HepG2 (cell line): ENCODE measurements around the gene HAUS2. TPM values are rescaled to one million over a fixed set of nuclear protein-coding genes. Genes with fewer than 3 reads are reported as not detected.
A peak's percentile ranks its signal among the peaks of the same experiment; 100 is the strongest.

Experiments used
- ATF5 ChIP-seq: sonication (generic); formaldehyde crosslinking; IDR thresholded peaks from 2 replicates; pipeline ENCODE4 v1.4.0; 2020; ENCODE audit warnings: mild to moderate bottlenecking, low read depth, missing genetic modification reagents
- ATF7 ChIP-seq, 2 experiments: fragments of 450-650 bp in 1 of 2; sonication (generic) in 1 of 2; formaldehyde crosslinking in 1 of 2; IDR thresholded peaks; 2 replicates each; pipeline versions ENCODE4 v1.4.0 to v1.6.1; 2016 to 2020; ENCODE audit warnings: antibody characterized with exemption in 1 of 2, mild to moderate bottlenecking in 1 of 2, missing genetic modification reagents in 1 of 2
- CREM ChIP-seq, 2 experiments: sonication (generic) in 1 of 2; formaldehyde crosslinking in 1 of 2; IDR thresholded peaks; 2 replicates each; pipeline versions ENCODE4 v1.4.0 to v1.6.1; 2016 to 2020; ENCODE audit warnings: antibody characterized with exemption in 1 of 2, mild to moderate bottlenecking in 1 of 2, missing genetic modification reagents in 1 of 2
- EED ChIP-seq: sonication (generic); formaldehyde crosslinking; IDR thresholded peaks from 2 replicates; pipeline ENCODE4 v1.5.0; 2020; ENCODE audit warnings: mild to moderate bottlenecking, missing genetic modification reagents
- FOXP1 ChIP-seq, 2 experiments: fragments of 450-650 bp in 1 of 2; IDR thresholded peaks; 2 replicates each; pipeline ENCODE4 v1.6.1; 2017 to 2018; ENCODE audit warnings: antibody characterized with exemption in 1 of 2
- MTERF4 ChIP-seq: sonication (generic); formaldehyde crosslinking; IDR thresholded peaks from 2 replicates; pipeline ENCODE4 v1.8.0; 2023; ENCODE audit warnings: mild to moderate bottlenecking, missing genetic modification reagents
- NR2F1 ChIP-seq, 2 experiments: fragments of 450-650 bp in 1 of 2; formaldehyde crosslinking in 1 of 2; IDR thresholded peaks; 2 replicates each; pipeline versions ENCODE4 v1.5.0 to v1.6.1; 2016 to 2020; ENCODE audit warnings: mild to moderate bottlenecking in 1 of 2, missing compliant biosample characterization in 1 of 2, missing genetic modification reagents in 1 of 2, moderate library complexity in 1 of 2
- NR2F6 ChIP-seq, 2 experiments: IDR thresholded peaks; 2 replicates each; pipeline ENCODE4 v1.6.1; 2016; ENCODE audit warnings: antibody characterized with exemption in 1 of 2, mild to moderate bottlenecking in 1 of 2
- PAX8 ChIP-seq: sonication (generic); formaldehyde crosslinking; IDR thresholded peaks from 2 replicates; pipeline ENCODE4 v1.8.0; 2022; ENCODE audit warnings: mild to moderate bottlenecking, missing genetic modification reagents, borderline replicate concordance
- RAD51 ChIP-seq: fragments of 450-650 bp; IDR thresholded peaks from 2 replicates; pipeline ENCODE4 v1.6.1; 2016; ENCODE audit warnings: borderline replicate concordance
- SETDB1 ChIP-seq: sonication (generic); formaldehyde crosslinking; IDR thresholded peaks from 2 replicates; pipeline ENCODE4 v1.5.1; 2020; ENCODE audit warnings: missing genetic modification reagents, mild to moderate bottlenecking, borderline replicate concordance
- SIX1 ChIP-seq: sonication (generic); formaldehyde crosslinking; IDR thresholded peaks from 2 replicates; pipeline ENCODE4 v1.4.0; 2020; ENCODE audit warnings: missing genetic modification reagents, borderline replicate concordance
- SP2 ChIP-seq: sonication (generic); formaldehyde crosslinking; IDR thresholded peaks from 2 replicates; pipeline ENCODE4 v1.5.1; 2020; ENCODE audit warnings: mild to moderate bottlenecking, missing genetic modification reagents
- TBX2 ChIP-seq: sonication (generic); formaldehyde crosslinking; IDR thresholded peaks from 2 replicates; pipeline ENCODE4 v1.5.0; 2020; ENCODE audit warnings: missing genetic modification reagents, mild to moderate bottlenecking, borderline replicate concordance
- TEAD3 ChIP-seq: optimal IDR thresholded peaks from 2 replicates; pipeline ENCODE3; 2016; ENCODE audit warnings: borderline replicate concordance
- THRA ChIP-seq: sonication (generic); formaldehyde crosslinking; IDR thresholded peaks from 2 replicates; pipeline ENCODE4 v1.4.0; 2020; ENCODE audit warnings: missing genetic modification reagents, borderline replicate concordance
- ZNF224 ChIP-seq: sonication (generic); formaldehyde crosslinking; IDR thresholded peaks from 2 replicates; pipeline ENCODE4 v1.5.0; 2020; ENCODE audit warnings: mild to moderate bottlenecking, missing genetic modification reagents
- ZNF232 ChIP-seq: sonication (generic); formaldehyde crosslinking; IDR thresholded peaks from 2 replicates; pipeline ENCODE4 v1.4.0; 2020; ENCODE audit warnings: missing genetic modification reagents, borderline replicate concordance
- ZNF317 ChIP-seq: sonication (generic); formaldehyde crosslinking; IDR thresholded peaks from 2 replicates; pipeline ENCODE4 v1.5.0; 2020; ENCODE audit warnings: mild to moderate bottlenecking, missing genetic modification reagents
- ZNF383 ChIP-seq: sonication (generic); formaldehyde crosslinking; IDR thresholded peaks from 2 replicates; pipeline ENCODE4 v1.4.0; 2020; ENCODE audit warnings: missing genetic modification reagents, mild to moderate bottlenecking, borderline replicate concordance
- ZNF501 ChIP-seq: sonication (generic); formaldehyde crosslinking; IDR thresholded peaks from 2 replicates; pipeline ENCODE4 v1.5.1; 2020; ENCODE audit warnings: mild to moderate bottlenecking, moderate library complexity, missing genetic modification reagents
- ZNF644 ChIP-seq: IDR thresholded peaks from 2 replicates; pipeline ENCODE4 v1.6.1; 2016; ENCODE audit warnings: low read depth
- ZNF703 ChIP-seq: sonication (generic); formaldehyde crosslinking; IDR thresholded peaks from 2 replicates; pipeline ENCODE4 v1.5.1; 2020; ENCODE audit warnings: missing genetic modification reagents, mild to moderate bottlenecking, moderate library complexity, borderline replicate concordance
- ZNF720 ChIP-seq: sonication (generic); formaldehyde crosslinking; IDR thresholded peaks from 2 replicates; pipeline ENCODE4 v1.4.0; 2020; ENCODE audit warnings: missing genetic modification reagents
- ZNF780A ChIP-seq: sonication (generic); formaldehyde crosslinking; IDR thresholded peaks from 2 replicates; pipeline ENCODE4 v1.8.0; 2022; ENCODE audit warnings: mild to moderate bottlenecking, missing genetic modification reagents, moderate library complexity
- polyA plus RNA-seq, 8 experiments: library from polyadenylated mRNA; depleted of rRNA in 3 of 8; stranded (reverse) in 7 of 8; unstranded in 1 of 8; fragments of >200 nt; fragmentation: Illumina TruSeq in 4 of 8; extraction: Trizol in 4 of 8; gene quantifications; 2 replicates each; pipeline versions ENCODE4 v1.2.1 to v1.2.3, GENCODE V29; 2011 to 2016; ENCODE audit warnings: low read depth in 4 of 8, missing spikeins in 1 of 8, mixed read lengths in 1 of 8; ENCODE audit not compliant: insufficient read depth in 1 of 8
- total RNA-seq, 5 experiments: library from RNA; depleted of rRNA; stranded (reverse); fragments of >200 nt; fragmentation: Illumina TruSeq; extraction: Trizol; gene quantifications; 2 replicates each; pipeline ENCODE4 v1.2.3, GENCODE V29; 2016; ENCODE audit warnings: low read depth in 1 of 5

HAUS2 gene
- total and polyA plus RNA-seq, 2 of the 13 experiments (the other 11 are each of a cell fraction or from before 2014, with no cell fraction given), result 11.6 to 32.9 TPM

GRCh38 chr15:42548249-42549031, at the start of gene HAUS2, which contains the start of gene LRRC57 (continued):
- TF ChIP-seq NR2F1 (CRISPR knock-in tag; IDR thresholded peaks at IDR 0.05) (no peak), MTERF4 (CRISPR knock-in tag) (no peak), NR2F6 (IDR thresholded peaks at IDR 0.05) (no peak), NR2F6 (CRISPR knock-in tag; IDR thresholded peaks at IDR 0.05) (0 out of 2 replicates have a peak, but pooled peaks have one; percentile 1), ZNF703 (CRISPR knock-in tag) (peak; percentile 52; the same call in 1 of the 2 replicates), CREM (IDR thresholded peaks at IDR 0.05) (peak; percentile 97), CREM (CRISPR knock-in tag; IDR thresholded peaks at IDR 0.05) (peak; percentile 84), THRA (peak; percentile 35; the same call in 1 of the 2 replicates), TEAD3 (CRISPR knock-in tag) (peak; percentile 60), SP2 (CRISPR knock-in tag) (no peak; the same call in 1 of the 2 replicates), ZNF644 (CRISPR knock-in tag) (no peak), ZNF720 (no peak), ZNF317 (CRISPR knock-in tag) (peak; percentile 81), EED (CRISPR knock-in tag) (peak; percentile 90), SIX1 (no peak; the same call in 1 of the 2 replicates), ZNF383 (CRISPR knock-in tag) (no peak), ZNF780A (no peak), PAX8 (CRISPR knock-in tag) (no peak), ATF7 (IDR thresholded peaks at IDR 0.05) (peak; percentile 99), ATF7 (CRISPR knock-in tag; IDR thresholded peaks at IDR 0.05) (peak; percentile 98), ATF5 (CRISPR knock-in tag) (no peak), TBX2 (peak; percentile 89), FOXP1 (IDR thresholded peaks at IDR 0.05) (no peak), FOXP1 (CRISPR knock-in tag; IDR thresholded peaks at IDR 0.05) (no peak), ZNF232 (peak; percentile 63; the same call in 1 of the 2 replicates), RAD51 (no peak), SETDB1 (CRISPR knock-in tag) (no peak), ZNF224 (CRISPR knock-in tag) (peak; percentile 33; the same call in 1 of the 2 replicates), ZNF501 (CRISPR knock-in tag) (peak; percentile 93)
